H1 (cell line): Measurements from ENCODE around the gene TCL1A. TPM values are rescaled to one million over a fixed set of nuclear protein-coding genes. Genes with fewer than 3 reads are reported as not detected.

Source experiments
- CTCF ChIA-PET: fragments of 300-600 bp; sonication (Branson Sonifier 250); formaldehyde crosslinking; loops from one replicate; lab custom pipeline; 2021; ENCODE audit not compliant: partially characterized antibody; lab: Charles Lee
- POLR2A ChIA-PET: fragments of 300-600 bp; sonication (Branson Sonifier 250); formaldehyde crosslinking; loops from one replicate; lab custom pipeline; 2021; ENCODE audit warnings: inconsistent platforms; ENCODE audit not compliant: partially characterized antibody; lab: Charles Lee
- DNase-seq, 2 experiments: peaks; one replicate each; pipeline versions ENCODE4 v3.0.0 to v3.0.0-alpha.2; 2010 to 2022; ENCODE audit warnings: low spot score in 2 of 2, low read depth in 1 of 2, mixed read lengths in 1 of 2
- FAIRE-seq: peaks from 2 replicates; lab custom pipeline; 2011; peaks lifted over from hg19 to GRCh38; lab: Jason Lieb, UNC
- H2AFZ ChIP-seq: 2 replicates; pipeline ENCODE4 v1.8.1; 2012; ENCODE audit warnings: low read length, inconsistent platforms
- H2AK5ac ChIP-seq: 2 replicates; pipeline ENCODE4 v1.6.1; 2013; ENCODE audit warnings: low read depth, low read length
- H2BK120ac ChIP-seq: replicated peaks from 2 replicates; pipeline ENCODE3; 2013; ENCODE audit warnings: low read depth, low read length, inconsistent platforms
- H2BK12ac ChIP-seq: 2 replicates; pipeline ENCODE4 v1.6.1; 2013; ENCODE audit warnings: low read depth, low read length
- H2BK15ac ChIP-seq: 2 replicates; pipeline ENCODE4 v1.6.1; 2013; ENCODE audit warnings: low read length
- H2BK20ac ChIP-seq: 2 replicates; pipeline ENCODE4 v1.6.1; 2013; ENCODE audit warnings: low read length
- H2BK5ac ChIP-seq: 2 replicates; pipeline ENCODE4 v1.6.1; 2013; ENCODE audit warnings: low read depth, low read length
- H3K14ac ChIP-seq: 2 replicates; pipeline ENCODE4 v1.6.1; 2013; ENCODE audit warnings: inconsistent platforms; ENCODE audit not compliant: insufficient read length
- H3K18ac ChIP-seq: 2 replicates; pipeline ENCODE4 v1.6.1; 2013; ENCODE audit warnings: low read length; ENCODE audit errors: extremely low read depth
- H3K23ac ChIP-seq: 2 replicates; pipeline ENCODE4 v1.6.1; 2013; ENCODE audit warnings: inconsistent platforms; ENCODE audit not compliant: insufficient read length
- H3K23me2 ChIP-seq: 2 replicates; pipeline ENCODE4 v1.6.1; 2013; ENCODE audit warnings: low read depth, low read length
- H3K27ac ChIP-seq: 2 replicates; pipeline ENCODE4 v1.6.1; 2011; ENCODE audit warnings: low read depth, low read length, inconsistent platforms
- H3K27me3 ChIP-seq, 4 experiments: replicated peaks in 1 of 4; 1 replicate in 1 of 4; 2 replicates in 3 of 4; pipeline versions ENCODE4 v1.6.1 to v1.8.1; 2011 to 2013; ENCODE audit warnings: low read length in 3 of 4, mild to moderate bottlenecking in 3 of 4, inconsistent platforms in 2 of 4, mixed read lengths in 2 of 4, moderate library complexity in 1 of 4; ENCODE audit not compliant: control insufficient read depth in 3 of 4, insufficient read depth in 3 of 4; ENCODE audit errors: extremely low read depth in 1 of 4
- H3K36me3 ChIP-seq, 4 experiments: 2 replicates each; pipeline versions ENCODE4 v1.6.1 to v1.8.1; 2011 to 2013; ENCODE audit warnings: mild to moderate bottlenecking in 4 of 4, low read length in 3 of 4, moderate library complexity in 2 of 4, control low read depth in 1 of 4, inconsistent platforms in 1 of 4; ENCODE audit not compliant: insufficient read depth in 4 of 4, control insufficient read depth in 2 of 4
- H3K4ac ChIP-seq: replicated peaks from 2 replicates; pipeline ENCODE3; 2013; ENCODE audit warnings: low read length, low read depth, mixed read lengths, inconsistent platforms; ENCODE audit not compliant: insufficient read length
- H3K4me1 ChIP-seq, 4 experiments: replicated peaks in 1 of 4; 1 replicate in 1 of 4; 2 replicates in 3 of 4; pipeline versions ENCODE4 v1.6.1 to v1.8.1; 2011 to 2013; ENCODE audit warnings: low read length in 3 of 4, inconsistent platforms in 2 of 4, mixed read lengths in 1 of 4; ENCODE audit not compliant: insufficient read depth in 4 of 4, control insufficient read depth in 3 of 4
- H3K4me2 ChIP-seq, 2 experiments: 2 replicates each; pipeline versions ENCODE4 v1.6.1 to v1.8.1; 2011 to 2013; ENCODE audit warnings: low read depth in 2 of 2, low read length in 2 of 2, control low read depth in 1 of 2, inconsistent platforms in 1 of 2, mild to moderate bottlenecking in 1 of 2; ENCODE audit not compliant: insufficient read depth in 1 of 2
- H3K4me3 ChIP-seq, 4 experiments: fragments of 200-600, 300-600 bp in 1 of 4; sonication (generic), shearing (Covaris generic), sonication (Bioruptor Twin) in 1 of 4; 2 replicates each; pipeline versions ENCODE4 v1.5.1 to v1.8.1; 2011 to 2016; ENCODE audit warnings: low read length in 4 of 4, low read depth in 3 of 4, control low read depth in 2 of 4, inconsistent platforms in 2 of 4, mild to moderate bottlenecking in 2 of 4, mixed read lengths in 1 of 4, moderate library complexity in 1 of 4; ENCODE audit not compliant: insufficient read depth in 2 of 4; ENCODE audit errors: extremely low read depth in 1 of 4
- H3K56ac ChIP-seq: replicated peaks from 2 replicates; pipeline ENCODE3; 2013; ENCODE audit warnings: low read depth, mild to moderate bottlenecking, mixed read lengths, low read length, inconsistent platforms; ENCODE audit not compliant: insufficient read length
- H3K79me1 ChIP-seq: 2 replicates; pipeline ENCODE4 v1.6.1; 2013; ENCODE audit warnings: low read depth, low read length, control low read depth
- H3K79me2 ChIP-seq, 2 experiments: 2 replicates each; pipeline versions ENCODE4 v1.6.1 to v1.8.1; 2012 to 2013; ENCODE audit warnings: low read length in 2 of 2, mild to moderate bottlenecking in 2 of 2, inconsistent platforms in 1 of 2; ENCODE audit not compliant: insufficient read depth in 2 of 2, control insufficient read depth in 1 of 2
- H3K9ac ChIP-seq, 4 experiments: replicated peaks in 1 of 4; 1 replicate in 1 of 4; 2 replicates in 3 of 4; pipeline versions ENCODE4 v1.6.1 to v1.8.1; 2011 to 2013; ENCODE audit warnings: low read depth in 3 of 4, low read length in 3 of 4, control low read depth in 2 of 4, mild to moderate bottlenecking in 2 of 4, moderate library complexity in 2 of 4, inconsistent platforms in 1 of 4; ENCODE audit errors: extremely low read depth in 1 of 4
- H3K9me3 ChIP-seq, 2 experiments: 2 replicates each; pipeline versions ENCODE4 v1.6.1 to v1.8.1; 2012 to 2013; ENCODE audit warnings: mild to moderate bottlenecking in 2 of 2, moderate library complexity in 2 of 2, control low read depth in 1 of 2, inconsistent platforms in 1 of 2, low read depth in 1 of 2, low read length in 1 of 2, mixed read lengths in 1 of 2; ENCODE audit not compliant: insufficient read depth in 2 of 2
- H4K20me1 ChIP-seq, 2 experiments: replicated peaks in 1 of 2; 2 replicates each; pipeline versions ENCODE3 to v1.8.1; 2011 to 2013; ENCODE audit warnings: inconsistent platforms in 2 of 2, low read length in 2 of 2, mild to moderate bottlenecking in 1 of 2; ENCODE audit not compliant: insufficient read depth in 2 of 2, control insufficient read depth in 1 of 2
- H4K5ac ChIP-seq: 2 replicates; pipeline ENCODE4 v1.6.1; 2013; ENCODE audit warnings: low read length, low read depth, mixed read lengths, inconsistent platforms; ENCODE audit not compliant: insufficient read length
- H4K8ac ChIP-seq: 2 replicates; pipeline ENCODE4 v1.8.0; 2013; ENCODE audit warnings: mild to moderate bottlenecking, moderate library complexity, low read length, inconsistent platforms; ENCODE audit not compliant: insufficient read depth; ENCODE audit errors: extremely low read depth
- H4K91ac ChIP-seq: replicated peaks from 2 replicates; pipeline ENCODE3; 2013; ENCODE audit warnings: low read length, mixed read lengths, inconsistent platforms; ENCODE audit not compliant: insufficient read length
- ASH2L ChIP-seq: fragments of 200-600, 300-600 bp; sonication (generic); IDR thresholded peaks from one replicate; pipeline ENCODE4 v1.7.1; 2017; ENCODE audit warnings: low read length
- CEBPB ChIP-seq: IDR thresholded peaks from 2 replicates; pipeline ENCODE4 v1.6.1; 2012; ENCODE audit warnings: low read depth, low read length
- CHD1 ChIP-seq: IDR thresholded peaks from 2 replicates; pipeline ENCODE4 v1.6.1; 2012; ENCODE audit warnings: low read depth, low read length, improper control_type of control experiment
- FOSL1 ChIP-seq: IDR thresholded peaks from 2 replicates; pipeline ENCODE4 v1.6.1; 2011; ENCODE audit warnings: mild to moderate bottlenecking, low read depth, low read length, moderate library complexity; ENCODE audit not compliant: insufficient read depth
- GTF2F1 ChIP-seq: IDR thresholded peaks from 2 replicates; pipeline ENCODE4 v1.6.1; 2012; ENCODE audit warnings: low read depth, low read length, improper control_type of control experiment, borderline replicate concordance
- HDAC6 ChIP-seq: IDR thresholded peaks from one replicate; pipeline ENCODE4 v1.7.1; 2012; ENCODE audit warnings: low read depth, mild to moderate bottlenecking, inconsistent platforms, low read length, moderate library complexity
- POU5F1 ChIP-seq: IDR thresholded peaks from 2 replicates; pipeline ENCODE4 v1.6.1; 2011; ENCODE audit warnings: low read depth, mild to moderate bottlenecking, low read length, moderate library complexity
- RNF2 ChIP-seq: fragments of 200-900, 300-1000 bp; sonication (generic); IDR thresholded peaks from 2 replicates; pipeline ENCODE4 v1.7.1; 2016; ENCODE audit warnings: borderline replicate concordance, low read depth, mild to moderate bottlenecking, antibody characterized with exemption, low read length; ENCODE audit not compliant: poor library complexity, severe bottlenecking; ENCODE audit errors: missing control alignments
- SIN3A ChIP-seq, 2 experiments: IDR thresholded peaks in 1 of 2; conservative IDR thresholded peaks in 1 of 2; 2 replicates each; pipeline ENCODE4 v1.6.1; 2011 to 2012; ENCODE audit warnings: low read length in 2 of 2, improper control_type of control experiment in 1 of 2, low read depth in 1 of 2, mild to moderate bottlenecking in 1 of 2
- SIX5 ChIP-seq: IDR thresholded peaks from 2 replicates; pipeline ENCODE4 v1.6.1; 2011; ENCODE audit warnings: mild to moderate bottlenecking, low read depth, low read length
- WGBS, 2 experiments: shearing (Covaris generic) in 1 of 2; methylation state at CpG; one replicate each; pipeline versions ENCODE4 v1.1.6 to v1.1.7; 2013 to 2015; ENCODE audit warnings: low lambda C conversion rate in 2 of 2, mixed read lengths in 2 of 2, inconsistent platforms in 1 of 2, low coverage in 1 of 2, missing lambda C conversion rate in 1 of 2; ENCODE audit not compliant: insufficient replicate concordance in 2 of 2, insufficient coverage in 1 of 2, insufficient read length in 1 of 2; ENCODE audit errors: extremely low coverage in 1 of 2, missing lambda C conversion rate in 1 of 2; 5-methylcytosine and 5-hydroxymethylcytosine counted together
- polyA plus RNA-seq, 7 experiments: library from polyadenylated mRNA; depleted of rRNA in 3 of 7; stranded (reverse) in 5 of 7; unstranded in 2 of 7; fragments of >200 nt in 5 of 7; fragments of 200-250 nt in 2 of 7; gene quantifications; 1 replicate in 5 of 7; 2 replicates in 1 of 7; 4 replicates in 1 of 7; pipeline versions ENCODE4 v1.2.1 to v1.2.3, GENCODE V29; 2011 to 2013; ENCODE audit warnings: missing spikeins in 2 of 7, mixed read lengths in 2 of 7
- total RNA-seq: library from RNA; stranded (reverse); fragmentation: NEBNext Ultra II Directional; extraction: Animal tissue kit (Norgen Biotek cat#: 25700); gene quantifications from 2 replicates; pipeline ENCODE4 v1.2.1, GENCODE V29; 2021

Gene TCL1A
- total and polyA plus RNA-seq, 2 of the 8 experiments (the other 6 are each of a cell fraction or from before 2014, with no cell fraction given), result 0.35 to 7.6 TPM

DNA sequence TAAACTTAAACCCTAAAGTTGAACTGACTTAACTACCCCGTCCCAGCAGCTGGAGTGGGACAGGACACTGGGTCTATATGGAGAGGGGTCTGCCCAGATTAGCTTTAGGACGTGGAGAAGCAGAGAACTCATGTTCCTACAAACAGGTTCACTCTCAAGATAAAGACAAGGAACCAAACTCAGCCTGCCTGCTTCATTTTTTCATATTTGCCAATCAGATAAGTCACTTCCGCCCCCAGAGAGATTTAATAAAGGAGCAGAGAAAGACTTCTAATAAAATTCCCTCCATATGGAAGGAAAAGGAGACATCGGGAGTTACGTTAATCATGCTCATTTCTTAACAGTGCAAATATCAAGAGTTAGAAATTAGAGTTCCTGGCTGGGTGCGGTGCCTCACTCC is 42.2 kb upstream of the TCL1A start:
- Histone ChIP-seq H3K14ac (no peak overlapping the region), H3K4me2 (no peak overlapping the region), H3K23me2 (peaks cover 2% of the 10 kb centered on the region; the same call in 1 of the 2 replicates), H3K4me1 (peaks cover 0 to 6% (median 3%) of the 10 kb centered on the region in 4 experiments; a peak in 4 of 7 replicates), H2BK12ac (no peak overlapping the region), H2BK20ac (no peak overlapping the region), H4K91ac (no peak overlapping the region), H3K4me3 (no peak overlapping the region), H3K27me3 (no peaks in the 10 kb centered on the region), H3K79me1 (0 out of 2 replicates have a peak, but pooled peaks cover 2% of the 10 kb centered on the region), H3K9ac (no peak overlapping the region), H3K56ac (no peak overlapping the region), H2BK120ac (no peak overlapping the region), H3K9me3 (no peaks in the 10 kb centered on the region; a peak in 1 of 4 replicates), H3K4ac (no peak overlapping the region), H3K18ac (no peak overlapping the region), H2AFZ (no peak overlapping the region), H2BK15ac (no peak overlapping the region), H2BK5ac (no peak overlapping the region)
- 87% methylated on average over 6 of the region's 6 CpGs; no CpG with 5 or more reads in 1 of the 2 experiments for WGBS, 2 experiments
- DNase-seq, result no peak
- no peak for FAIRE-seq
- ChIA-PET POLR2A (no interaction called here), CTCF (interaction anchor here (1.1 to 9.0 kb wide), 4 partner anchors 16 to 520 kb away, joined by 3 to 67 read pairs (median 5); partner anchors contain the start of gene TCL1B)
- TF ChIP-seq ASH2L (no peak), SIX5 (no peak), GTF2F1 (no peak), CHD1 (no peak), HDAC6 (no peak), SIN3A (conservative IDR thresholded peaks at IDR 0.05 in 1 of 2, IDR thresholded peaks at IDR 0.05 in 1 of 2; ENCODE audit: low read depth in 1 of 2, low read length in 2 of 2) (no peak), POU5F1 (no peak), CEBPB (no peak), RNF2 (no peak), FOSL1 (no peak)
- TF ChIP-seq, all 59 proteins: peak for 0
- Histone ChIP-seq H3K36me3 (no peaks in the 10 kb centered on the region), H3K79me2 (no peaks in the 10 kb centered on the region), H3K27ac (no peak overlapping the region), H4K5ac (no peak overlapping the region), H4K20me1 (no peaks in the 10 kb centered on the region), H2AK5ac (no peak overlapping the region), H3K23ac (no peak overlapping the region), H4K8ac (no peak overlapping the region)
